Esophagus muscularis mucosa (tissue), 4 donors: ENCODE measurements around the gene PARP1. TPM values are rescaled to one million over a fixed set of nuclear protein-coding genes. Genes with fewer than 3 reads are reported as not detected.

Source experiments
- DNase-seq: peaks from one replicate; pipeline ENCODE4 v3.0.0-alpha.2; 2017; ENCODE audit errors: extremely low spot score
- H3K27ac ChIP-seq, 4 donors: fragments of 200-600 bp; sonication (generic); replicated peaks in 1 of 4; 1 replicate in 3 of 4; 2 replicates in 1 of 4; pipeline ENCODE4 v1.5.1; 2016 to 2019; ENCODE audit warnings: mild to moderate bottlenecking in 1 of 4
- H3K27me3 ChIP-seq, 4 donors: fragments of 200-600 bp; sonication (generic); one replicate each; pipeline versions ENCODE4 v1.5.1 to v1.6.0; 2016 to 2019
- H3K36me3 ChIP-seq, 4 donors: fragments of 200-600 bp; sonication (generic); one replicate each; pipeline ENCODE4 v1.5.1; 2016 to 2019
- H3K4me1 ChIP-seq, 4 donors: fragments of 200-600 bp; sonication (generic); one replicate each; pipeline ENCODE4 v1.5.1; 2016 to 2019
- H3K4me3 ChIP-seq, 4 donors: fragments of 200-600 bp; sonication (generic); 1 replicate in 2 of 4; 2 replicates in 2 of 4; pipeline ENCODE4 v1.5.1; 2016 to 2019; ENCODE audit warnings: mild to moderate bottlenecking in 4 of 4, moderate library complexity in 1 of 4
- H3K9me3 ChIP-seq, 4 donors: fragments of 200-600 bp; sonication (generic); 1 replicate in 3 of 4; 2 replicates in 1 of 4; pipeline ENCODE4 v1.5.1; 2016 to 2019
- CTCF ChIP-seq, 3 experiments: fragments of 200-600 bp in 2 of 3; fragments of 450-650 bp in 1 of 3; sonication (generic) in 2 of 3; IDR thresholded peaks; one replicate each; pipeline ENCODE4 v1.5.1; 2017 to 2019; ENCODE audit warnings: antibody characterized with exemption in 3 of 3, mild to moderate bottlenecking in 2 of 3, moderate library complexity in 1 of 3
- EP300 ChIP-seq: sonication (generic); formaldehyde crosslinking; IDR thresholded peaks from one replicate; pipeline ENCODE4 v1.6.1; 2017; ENCODE audit warnings: antibody characterized with exemption
- POLR2A ChIP-seq: fragments of 450-650 bp; IDR thresholded peaks from one replicate; pipeline ENCODE4 v1.6.1; 2017; ENCODE audit warnings: antibody characterized with exemption, moderate library complexity, mild to moderate bottlenecking, low read depth
- POLR2AphosphoS5 ChIP-seq, 2 donors: sonication (generic); formaldehyde crosslinking; IDR thresholded peaks; one replicate each; pipeline ENCODE4 v1.6.1; 2017; ENCODE audit warnings: antibody characterized with exemption in 2 of 2
- WGBS: methylation state at CpG from one replicate; pipeline ENCODE4 v1.1.5; 2018; 5-methylcytosine and 5-hydroxymethylcytosine counted together
- intact Hi-C: fragments of 100-400 bp; cut with DNase I; formaldehyde crosslinking; loops from one replicate; pipeline ENCODE4 v1.15.1; 2023
- total RNA-seq, 4 donors: library from RNA; depleted of rRNA; stranded (reverse); fragments of >200 nt; gene quantifications; one replicate each; pipeline versions ENCODE4 v1.1.0 to v1.2.1, GENCODE V29; 2016

Gene PARP1
- total RNA-seq, 4 donors from 2014 or later, result 103 to 136 (median 108) TPM

GRCh38 chr1:226371027-226371694 lies 36.7 kb downstream of the PARP1 start:
- peaks cover 75 to 99% (median 95%) of the 10 kb centered on the region in 4 donors for H3K36me3 ChIP-seq
- intact Hi-C loops, result no loop called here
- TF ChIP-seq CTCF (IDR thresholded peaks at IDR 0.05) (no peak), EP300 (no peak), POLR2AphosphoS5 (IDR thresholded peaks at IDR 0.05) (no peak), POLR2A (no peak)
- no peaks in the 10 kb centered on the region for H3K27me3 ChIP-seq
- no peak for DNase-seq
- no peak overlapping the region for H3K4me3 ChIP-seq
- no peaks in the 10 kb centered on the region for H3K9me3 ChIP-seq
- 64% methylated on average over 6 of the region's 6 CpGs for WGBS
- H3K4me1 ChIP-seq, result peaks cover 10 to 26% (median 20%) of the 10 kb centered on the region in 4 donors
- peak overlapping the region in 3 of 4 donors; percentile 8 to 29 (median 18) for H3K27ac ChIP-seq

- Histone ChIP-seq H3K27ac (peak overlapping the region in 3 of 4 donors; percentile 8 to 29 (median 18)), H3K9me3 (no peaks in the 10 kb centered on the region), H3K27me3 (no peaks in the 10 kb centered on the region), H3K36me3 (peaks cover 75 to 99% (median 95%) of the 10 kb centered on the region in 4 donors), H3K4me3 (no peak overlapping the region), H3K4me1 (peaks cover 10 to 26% (median 20%) of the 10 kb centered on the region in 4 donors)
- no peak for TF ChIP-seq POLR2AphosphoS5 (IDR thresholded peaks at IDR 0.05)
- no peak for TF ChIP-seq POLR2A
- TF ChIP-seq EP300, result no peak
- TF ChIP-seq CTCF (IDR thresholded peaks at IDR 0.05), result no peak
- 84% methylated on average over 10 of the region's 13 CpGs for WGBS
- no peak for DNase-seq
- intact Hi-C loops, result no loop called here
Measured at GRCh38 chr1:226370144-226370923, 37.6 kb downstream of the PARP1 start.

- Histone ChIP-seq H3K27ac (no peak overlapping the region), H3K9me3 (no peaks in the 10 kb centered on the region), H3K27me3 (no peaks in the 10 kb centered on the region), H3K4me3 (no peak overlapping the region), H3K36me3 (peaks cover 75 to 99% (median 95%) of the 10 kb centered on the region in 4 donors), H3K4me1 (peaks cover 12 to 26% (median 20%) of the 10 kb centered on the region in 4 donors)
- WGBS, result 78% methylated on average over 3 of the region's 6 CpGs
- intact Hi-C loops, result no loop called here
- DNase-seq, result no peak
- TF ChIP-seq EP300, result no peak
- no peak for TF ChIP-seq POLR2AphosphoS5 (IDR thresholded peaks at IDR 0.05)
- TF ChIP-seq POLR2A, result no peak
- TF ChIP-seq CTCF (IDR thresholded peaks at IDR 0.05), result no peak
Measured at GRCh38 chr1:226369110-226369509, 38.8 kb downstream of the PARP1 start.

GRCh38 chr1:226366290-226366689 lies 41.6 kb downstream of the PARP1 start:
- no peak for DNase-seq
- Histone ChIP-seq H3K4me3 (no peak overlapping the region), H3K9me3 (no peaks in the 10 kb centered on the region), H3K4me1 (peaks cover 11 to 19% (median 12%) of the 10 kb centered on the region in 4 donors), H3K27me3 (no peaks in the 10 kb centered on the region), H3K27ac (no peak overlapping the region), H3K36me3 (peaks cover 90 to 100% (median 97%) of the 10 kb centered on the region in 4 donors)
- TF ChIP-seq POLR2AphosphoS5 (IDR thresholded peaks at IDR 0.05) (no peak), EP300 (no peak), POLR2A (no peak), CTCF (IDR thresholded peaks at IDR 0.05) (no peak)
- intact Hi-C loops, result no loop called here
- 84% methylated on average over 2 of the region's 2 CpGs for WGBS
